Upper lobe of left lung (tissue), 6 donors: Measurements from ENCODE around the gene CADM1. TPM values are rescaled to one million over a fixed set of nuclear protein-coding genes. Genes with fewer than 3 reads are reported as not detected.

Experiments used
- ATAC-seq, 2 donors: fragments of 200-7000 bp; cut with Tn5 transposase; one replicate each; pipeline ENCODE4 v1.9.1; 2022; ENCODE audit warnings: mild to moderate bottlenecking in 2 of 2, moderate library complexity in 2 of 2; ENCODE audit not compliant: low FRiP score in 2 of 2
- DNase-seq, 2 donors: peaks; one replicate each; pipeline ENCODE4 v3.0.0-alpha.2; 2019 to 2020
- H3K27ac ChIP-seq, 4 donors: fragments of 200-600 bp; sonication (generic); one replicate each; pipeline ENCODE4 v1.5.1; 2016 to 2019
- H3K27me3 ChIP-seq, 4 donors: fragments of 200-600 bp; sonication (generic); one replicate each; pipeline ENCODE4 v1.5.1; 2017 to 2019
- H3K36me3 ChIP-seq, 4 donors: fragments of 200-600 bp; sonication (generic); one replicate each; pipeline ENCODE4 v1.5.1; 2016 to 2019
- H3K4me1 ChIP-seq, 4 donors: fragments of 200-600 bp; sonication (generic); one replicate each; pipeline ENCODE4 v1.5.1; 2018 to 2019
- H3K4me3 ChIP-seq, 4 donors: fragments of 200-600 bp; sonication (generic); one replicate each; pipeline ENCODE4 v1.5.1; 2017 to 2019; ENCODE audit warnings: mild to moderate bottlenecking in 2 of 4, moderate library complexity in 1 of 4
- H3K9me3 ChIP-seq, 4 donors: fragments of 200-600 bp; sonication (generic); one replicate each; pipeline ENCODE4 v1.5.1; 2018 to 2019
- CTCF ChIP-seq, 6 experiments: fragments of 450-650 bp in 4 of 6; fragments of 200-600 bp in 2 of 6; sonication (generic) in 2 of 6; IDR thresholded peaks; one replicate each; pipeline ENCODE4 v1.5.1; 2016 to 2019; ENCODE audit warnings: antibody characterized with exemption in 6 of 6
- EP300 ChIP-seq, 4 donors: sonication (generic); formaldehyde crosslinking; IDR thresholded peaks; one replicate each; pipeline ENCODE4 v1.5.1; 2017; ENCODE audit warnings: antibody characterized with exemption in 4 of 4, control low read depth in 2 of 4
- POLR2A ChIP-seq, 4 donors: fragments of 450-650 bp; IDR thresholded peaks; one replicate each; pipeline ENCODE4 v1.5.1; 2016 to 2017; ENCODE audit warnings: antibody characterized with exemption in 4 of 4, mild to moderate bottlenecking in 2 of 4
- POLR2AphosphoS5 ChIP-seq, 2 donors: sonication (generic); formaldehyde crosslinking; IDR thresholded peaks; one replicate each; pipeline ENCODE4 v1.5.1; 2017; ENCODE audit warnings: antibody characterized with exemption in 2 of 2
- WGBS, 2 donors: methylation state at CpG; one replicate each; pipeline ENCODE4 v1.1.5; 2017 to 2018; 5-methylcytosine and 5-hydroxymethylcytosine counted together
- total RNA-seq, 6 donors: library from RNA; depleted of rRNA in 4 of 6; stranded (reverse); fragments of >200 nt in 4 of 6; gene quantifications; one replicate each; pipeline versions ENCODE4 v1.1.0 to v1.2.1, GENCODE V29; 2016 to 2021
- donor health status: DM: no; HTN: no; CAD: no; lungs with moderate emphysema.
- donor health status: DM: no; HTN: yes; CAD: no; lungs with severe emphysema.

Gene CADM1
- total RNA-seq, 6 donors from 2014 or later: 69.9 to 212 (median 125) TPM

GRCh38 chr11:115272925-115273324 is 231.3 kb downstream of the CADM1 start:
- H3K36me3 ChIP-seq: no peaks in the 10 kb centered on the region

GRCh38 chr11:115271643-115272042 is 232.6 kb downstream of the CADM1 start:
- H3K4me3 ChIP-seq: no peak overlapping the region
- H3K27ac ChIP-seq: no peak overlapping the region
- no peak for TF ChIP-seq POLR2AphosphoS5 (IDR thresholded peaks at IDR 0.05)
- TF ChIP-seq POLR2A (IDR thresholded peaks at IDR 0.05): no peak
- no peak for TF ChIP-seq CTCF (IDR thresholded peaks at IDR 0.05)
- TF ChIP-seq EP300 (IDR thresholded peaks at IDR 0.05): no peak
- H3K9me3 ChIP-seq: no peaks in the 10 kb centered on the region
- DNase-seq (no peak), ATAC-seq (no peak)
- peaks cover 0 to 5% (median 2%) of the 10 kb centered on the region in 4 donors for H3K4me1 ChIP-seq
- H3K36me3 ChIP-seq: no peaks in the 10 kb centered on the region
- H3K27me3 ChIP-seq: no peaks in the 10 kb centered on the region

More at GRCh38 chr11:115272925-115273324, 231.3 kb downstream of the CADM1 start:
- Histone ChIP-seq H3K4me1 (no peaks in the 10 kb centered on the region), H3K27me3 (no peaks in the 10 kb centered on the region), H3K27ac (no peak overlapping the region), H3K4me3 (no peak overlapping the region), H3K9me3 (no peaks in the 10 kb centered on the region)
- TF ChIP-seq POLR2AphosphoS5 (IDR thresholded peaks at IDR 0.05): no peak
- no peak for ATAC-seq
- 79 to 82% methylated on average over 4 of the region's 4 CpGs for WGBS, 2 donors
- DNase-seq: no peak

GRCh38 chr11:115269191-115269950 is 234.8 kb downstream of the CADM1 start:
- peaks cover 0 to 5% (median 2%) of the 10 kb centered on the region in 4 donors for H3K4me1 ChIP-seq
- no peak overlapping the region for H3K27ac ChIP-seq
- ATAC-seq: no peak
- H3K4me3 ChIP-seq: no peak overlapping the region
- TF ChIP-seq EP300 (IDR thresholded peaks at IDR 0.05) (no peak), POLR2A (IDR thresholded peaks at IDR 0.05) (no peak), POLR2AphosphoS5 (IDR thresholded peaks at IDR 0.05) (no peak), CTCF (IDR thresholded peaks at IDR 0.05) (no peak)
- DNase-seq: no peak
- H3K9me3 ChIP-seq: no peaks in the 10 kb centered on the region
- no peaks in the 10 kb centered on the region for H3K36me3 ChIP-seq
- H3K27me3 ChIP-seq: no peaks in the 10 kb centered on the region
- 92 to 93% methylated on average over 8 of the region's 8 CpGs for WGBS, 2 donors

GRCh38 chr11:115267871-115268270 is 236.3 kb downstream of the CADM1 start:
- no peak overlapping the region for H3K27ac ChIP-seq
- DNase-seq (no peak), ATAC-seq (no peak)
- 82 to 93% methylated on average over 7 of the region's 7 CpGs for WGBS, 2 donors
- no peaks in the 10 kb centered on the region for H3K27me3 ChIP-seq
- TF ChIP-seq POLR2A (IDR thresholded peaks at IDR 0.05): no peak
- TF ChIP-seq CTCF (IDR thresholded peaks at IDR 0.05): no peak
- no peak for TF ChIP-seq POLR2AphosphoS5 (IDR thresholded peaks at IDR 0.05)
- no peak for TF ChIP-seq EP300 (IDR thresholded peaks at IDR 0.05)
- H3K4me1 ChIP-seq: peaks cover 0 to 5% (median 2%) of the 10 kb centered on the region in 4 donors
- H3K4me3 ChIP-seq: no peak overlapping the region
- no peaks in the 10 kb centered on the region for H3K36me3 ChIP-seq
- H3K9me3 ChIP-seq: no peaks in the 10 kb centered on the region

GRCh38 chr11:115267238-115267781 is 236.9 kb downstream of the CADM1 start:
- Histone ChIP-seq H3K9me3 (no peaks in the 10 kb centered on the region), H3K27ac (no peak overlapping the region), H3K36me3 (no peaks in the 10 kb centered on the region), H3K4me3 (no peak overlapping the region), H3K4me1 (peaks cover 0 to 7% (median 2%) of the 10 kb centered on the region in 4 donors), H3K27me3 (no peaks in the 10 kb centered on the region)
- 70% methylated on average over 8 of the region's 8 CpGs for WGBS, 2 donors
- DNase-seq (no peak), ATAC-seq (no peak)
- no peak for TF ChIP-seq POLR2AphosphoS5 (IDR thresholded peaks at IDR 0.05)
- TF ChIP-seq POLR2A (IDR thresholded peaks at IDR 0.05): no peak
- no peak for TF ChIP-seq CTCF (IDR thresholded peaks at IDR 0.05)
- TF ChIP-seq EP300 (IDR thresholded peaks at IDR 0.05): no peak
